Endothelial cell (in vitro differentiated cells): Measurements from ENCODE around the gene USH2A. TPM values are rescaled to one million over a fixed set of nuclear protein-coding genes. Genes with fewer than 3 reads are reported as not detected.

ENCODE experiments used
- DNase-seq: peaks from one replicate; pipeline ENCODE4 v3.0.0; 2021; ENCODE audit warnings: low spot score
- H3K27ac Mint-ChIP-seq: one replicate; pipeline ENCODE4 v1.8.0; 2021; ENCODE audit warnings: mixed read lengths, inconsistent platforms; ENCODE audit not compliant: unreplicated experiment
- H3K27me3 Mint-ChIP-seq: one replicate; pipeline ENCODE4 v1.8.0; 2021; ENCODE audit warnings: mild to moderate bottlenecking, moderate library complexity, mixed read lengths, inconsistent platforms; ENCODE audit not compliant: unreplicated experiment
- H3K36me3 Mint-ChIP-seq: one replicate; pipeline ENCODE4 v1.8.0; 2021; ENCODE audit warnings: mild to moderate bottlenecking, low read depth, mixed read lengths, inconsistent platforms; ENCODE audit not compliant: unreplicated experiment
- H3K4me1 Mint-ChIP-seq: one replicate; pipeline ENCODE4 v1.8.0; 2021; ENCODE audit warnings: mild to moderate bottlenecking, mixed read lengths, inconsistent platforms; ENCODE audit not compliant: unreplicated experiment
- H3K4me3 Mint-ChIP-seq: one replicate; pipeline ENCODE4 v1.8.0; 2021; ENCODE audit warnings: mild to moderate bottlenecking, mixed read lengths, inconsistent platforms; ENCODE audit not compliant: unreplicated experiment
- H3K9me3 Mint-ChIP-seq: one replicate; pipeline ENCODE4 v1.8.0; 2021; ENCODE audit warnings: mixed read lengths, inconsistent platforms; ENCODE audit not compliant: unreplicated experiment
- total RNA-seq: library from RNA; stranded (reverse); fragmentation: NEBNext Ultra II Directional; extraction: Animal tissue kit (Norgen Biotek cat#: 25700); gene quantifications from one replicate; pipeline ENCODE4 v1.2.1, GENCODE V29; 2021; ENCODE audit not compliant: unreplicated experiment
- TF ChIP-seq, protein P1 (sequence below): fragments of 200-600 bp; sonication (generic); IDR thresholded peaks from one replicate; pipeline ENCODE4 v1.5.0; 2021; ENCODE audit warnings: antibody characterized with exemption; ENCODE audit not compliant: unreplicated experiment

The USH2A gene
- total RNA-seq, 1 donor from 2014 or later, result not detected

DNA sequence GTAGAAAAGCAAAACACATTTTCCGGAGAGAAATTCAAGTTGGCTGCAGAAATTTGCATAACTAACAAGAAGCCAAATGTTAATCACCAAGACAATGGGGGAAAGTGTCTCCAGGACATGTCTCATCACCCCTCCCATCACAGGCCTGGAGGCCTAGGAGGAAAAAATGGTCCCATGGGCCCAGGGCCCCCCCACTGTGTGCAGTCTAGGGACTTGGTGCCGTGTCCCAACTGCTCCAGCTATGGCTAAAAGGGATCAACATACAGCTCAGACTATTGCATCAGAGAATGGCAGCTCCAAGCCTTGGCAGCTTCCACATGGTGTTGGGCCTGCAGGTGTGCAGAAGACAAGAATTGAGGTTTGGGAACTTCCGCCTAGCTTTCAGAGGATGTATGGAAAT lies 138.2 kb downstream of the USH2A start:
- Mint-ChIP-seq H3K4me3 (no peak overlapping the region), H3K36me3 (peaks cover 11% of the 10 kb centered on the region), H3K4me1 (no peaks in the 10 kb centered on the region), H3K9me3 (peaks cover 12% of the 10 kb centered on the region), H3K27ac (no peak overlapping the region), H3K27me3 (peaks cover 3% of the 10 kb centered on the region)
- TF ChIP-seq, protein P1, sequence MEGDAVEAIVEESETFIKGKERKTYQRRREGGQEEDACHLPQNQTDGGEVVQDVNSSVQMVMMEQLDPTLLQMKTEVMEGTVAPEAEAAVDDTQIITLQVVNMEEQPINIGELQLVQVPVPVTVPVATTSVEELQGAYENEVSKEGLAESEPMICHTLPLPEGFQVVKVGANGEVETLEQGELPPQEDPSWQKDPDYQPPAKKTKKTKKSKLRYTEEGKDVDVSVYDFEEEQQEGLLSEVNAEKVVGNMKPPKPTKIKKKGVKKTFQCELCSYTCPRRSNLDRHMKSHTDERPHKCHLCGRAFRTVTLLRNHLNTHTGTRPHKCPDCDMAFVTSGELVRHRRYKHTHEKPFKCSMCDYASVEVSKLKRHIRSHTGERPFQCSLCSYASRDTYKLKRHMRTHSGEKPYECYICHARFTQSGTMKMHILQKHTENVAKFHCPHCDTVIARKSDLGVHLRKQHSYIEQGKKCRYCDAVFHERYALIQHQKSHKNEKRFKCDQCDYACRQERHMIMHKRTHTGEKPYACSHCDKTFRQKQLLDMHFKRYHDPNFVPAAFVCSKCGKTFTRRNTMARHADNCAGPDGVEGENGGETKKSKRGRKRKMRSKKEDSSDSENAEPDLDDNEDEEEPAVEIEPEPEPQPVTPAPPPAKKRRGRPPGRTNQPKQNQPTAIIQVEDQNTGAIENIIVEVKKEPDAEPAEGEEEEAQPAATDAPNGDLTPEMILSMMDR, result no peak
- DNase-seq, result no peak

DNA sequence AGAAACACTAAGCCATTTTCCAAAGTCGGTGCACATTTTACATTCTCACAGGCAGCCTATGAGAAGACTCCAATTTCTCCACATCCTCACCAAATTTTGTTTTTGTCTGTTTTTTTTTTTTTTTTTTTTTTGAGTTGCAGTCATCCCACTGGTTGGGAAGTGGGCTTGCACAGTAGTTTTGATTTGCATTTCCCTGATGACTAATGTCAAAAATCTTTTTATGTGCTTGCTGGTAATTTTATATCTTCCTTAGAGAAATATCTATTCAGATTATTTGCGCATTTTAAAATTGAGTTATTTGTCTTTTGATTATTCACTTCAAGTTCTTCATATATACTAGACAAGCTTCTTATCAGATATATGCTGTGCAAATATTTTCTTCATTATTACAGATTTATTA lies 141.5 kb downstream of the USH2A start:
- Mint-ChIP-seq H3K4me3 (no peak overlapping the region), H3K27ac (no peak overlapping the region), H3K36me3 (peaks cover 11% of the 10 kb centered on the region), H3K9me3 (peaks cover 12% of the 10 kb centered on the region), H3K27me3 (peaks cover 3% of the 10 kb centered on the region), H3K4me1 (no peaks in the 10 kb centered on the region)
- TF ChIP-seq, protein P1, result no peak
- no peak for DNase-seq

DNA sequence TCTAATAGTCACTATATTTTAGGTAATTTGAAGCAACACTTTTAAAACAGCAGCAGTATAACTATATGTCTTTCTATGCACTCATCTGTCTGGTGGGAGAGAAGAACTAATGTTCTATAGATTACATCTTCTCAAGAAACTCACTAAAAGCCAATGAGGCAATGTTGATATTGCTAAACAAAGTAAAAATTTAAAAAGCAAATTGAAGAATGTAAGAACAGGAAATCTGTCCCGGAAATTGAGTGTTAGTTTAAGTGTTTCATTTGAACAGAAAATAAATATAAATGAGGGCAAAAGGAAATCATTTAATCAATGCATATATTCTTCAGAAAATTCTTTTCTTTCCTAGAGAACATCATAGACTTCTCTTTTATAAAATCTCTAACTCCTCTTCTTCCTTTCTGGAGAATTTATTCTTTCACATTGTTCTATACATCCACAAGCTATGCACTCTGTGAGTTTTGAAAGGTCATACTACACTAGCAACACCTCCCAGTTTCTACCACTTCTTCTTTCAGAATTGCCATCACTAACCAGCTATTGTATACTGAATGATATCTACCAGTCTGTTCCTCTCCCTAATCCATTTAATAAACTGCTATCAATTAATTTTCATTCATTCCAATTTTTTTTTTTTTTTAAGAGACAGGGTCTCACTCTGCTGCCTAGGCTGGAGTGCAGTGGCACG lies 153.0 kb downstream of the USH2A start:
- Mint-ChIP-seq H3K4me3 (no peak overlapping the region), H3K27ac (no peak overlapping the region), H3K27me3 (no peaks in the 10 kb centered on the region), H3K36me3 (no peaks in the 10 kb centered on the region), H3K9me3 (no peaks in the 10 kb centered on the region), H3K4me1 (no peaks in the 10 kb centered on the region)
- no peak for DNase-seq
- TF ChIP-seq, protein P1, result no peak

DNA sequence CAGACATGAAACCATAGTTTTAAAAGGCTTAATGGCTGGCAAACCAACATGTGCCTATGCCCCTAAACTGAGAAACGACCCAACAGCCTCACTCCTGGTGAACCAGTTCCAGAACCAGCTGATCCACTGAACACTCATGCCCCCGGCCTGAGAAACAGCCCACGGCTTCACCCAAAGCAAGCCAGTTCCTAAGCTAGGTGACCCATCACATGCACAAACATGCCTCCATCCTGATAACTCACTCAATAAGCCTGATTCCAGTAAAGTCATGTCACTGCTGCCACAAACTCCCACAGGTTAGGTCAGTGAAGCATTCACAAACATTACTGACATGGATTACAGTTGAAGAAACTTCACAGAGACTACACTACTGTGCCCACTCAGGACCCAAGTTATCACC lies 161.6 kb downstream of the USH2A start:
- TF ChIP-seq, protein P1, result no peak
- no peak overlapping the region for H3K27ac Mint-ChIP-seq
- DNase-seq, result no peak
- H3K9me3 Mint-ChIP-seq, result no peaks in the 10 kb centered on the region
- H3K4me1 Mint-ChIP-seq, result no peaks in the 10 kb centered on the region
- H3K4me3 Mint-ChIP-seq, result no peak overlapping the region
- H3K27me3 Mint-ChIP-seq, result no peaks in the 10 kb centered on the region
- no peaks in the 10 kb centered on the region for H3K36me3 Mint-ChIP-seq

DNA sequence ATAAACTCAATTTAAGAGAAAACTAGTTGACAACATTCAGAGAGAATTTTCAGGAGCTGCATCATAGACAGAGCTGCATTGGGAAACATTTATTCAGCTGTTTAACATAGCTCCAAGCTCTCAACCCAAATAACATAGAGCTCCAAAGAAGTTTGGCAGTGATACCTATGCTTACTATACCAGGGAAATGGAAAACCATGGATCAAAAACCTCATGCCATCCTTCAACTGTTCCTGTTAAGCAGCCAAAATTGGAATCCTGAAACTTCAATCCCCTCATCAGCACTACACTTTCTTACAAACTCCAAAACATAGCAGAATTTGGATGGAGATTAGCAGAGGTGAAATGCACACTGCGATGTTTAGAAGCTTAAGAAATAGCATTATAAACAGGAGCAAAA lies 164.4 kb downstream of the USH2A start:
- no peaks in the 10 kb centered on the region for H3K36me3 Mint-ChIP-seq
- TF ChIP-seq, protein P1, result no peak
- H3K4me3 Mint-ChIP-seq, result no peak overlapping the region
- no peaks in the 10 kb centered on the region for H3K9me3 Mint-ChIP-seq
- no peak overlapping the region for H3K27ac Mint-ChIP-seq
- no peak for DNase-seq
- no peaks in the 10 kb centered on the region for H3K4me1 Mint-ChIP-seq
- no peaks in the 10 kb centered on the region for H3K27me3 Mint-ChIP-seq
